Sigmoid colon (tissue), 4 donors: ENCODE results near the gene COQ10A.
"Not testable (repeated sequence)": the region's sequence is repeated elsewhere in the genome, so short reads cannot be mapped to it uniquely, and the experiment has no call there.

Source experiments
- CTCF ChIP-seq, 4 experiments: fragments of 450-650 bp in 3 of 4; fragments of 200-600 bp in 1 of 4; IDR thresholded peaks; one replicate each; pipeline ENCODE4 v1.5.1; 2016 to 2019; ENCODE audit warnings: antibody characterized with exemption in 4 of 4, mild to moderate bottlenecking in 3 of 4, moderate library complexity in 2 of 4
- POLR2AphosphoS5 ChIP-seq, 4 donors: sonication (generic); formaldehyde crosslinking; IDR thresholded peaks; one replicate each; pipeline ENCODE4 v1.6.1; 2017; ENCODE audit warnings: antibody characterized with exemption in 4 of 4

- TF ChIP-seq CTCF, POLR2AphosphoS5 (IDR thresholded peaks at IDR 0.05): not testable (repeated sequence)
Measured at GRCh38 chr12:56284263-56284662, 17.5 kb downstream of the COQ10A start.
